Panc1 (cell line): ENCODE results near the gene CREB1.

Experiments used
- POLR2AphosphoS5 ChIP-seq: IDR thresholded peaks from 2 replicates; pipeline ENCODE4 v1.6.1; 2012; ENCODE audit warnings: mild to moderate bottlenecking, low read depth, low read length, moderate library complexity
- SIN3A ChIP-seq: IDR thresholded peaks from 2 replicates; pipeline ENCODE4 v1.6.1; 2012; ENCODE audit warnings: low read depth, mild to moderate bottlenecking, low read length, moderate library complexity, borderline replicate concordance; ENCODE audit not compliant: insufficient read depth
- TCF7L2 ChIP-seq: IDR thresholded peaks from 2 replicates; pipeline ENCODE4 v1.6.1; 2011; ENCODE audit warnings: mild to moderate bottlenecking, low read depth, low read length, inconsistent platforms
- TF ChIP-seq, protein P1 (sequence below), 2 experiments: IDR thresholded peaks; 2 replicates each; pipeline ENCODE4 v1.6.1; 2011 to 2012; ENCODE audit warnings: low read depth in 2 of 2, control low read depth in 1 of 2, low read length in 1 of 2, mild to moderate bottlenecking in 1 of 2, moderate library complexity in 1 of 2; ENCODE audit not compliant: insufficient read depth in 1 of 2
- TF ChIP-seq, protein P2 (sequence below): fragments of 450-650 bp; IDR thresholded peaks from 2 replicates; pipeline ENCODE4 v1.5.1; 2017; ENCODE audit warnings: mild to moderate bottlenecking

DNA sequence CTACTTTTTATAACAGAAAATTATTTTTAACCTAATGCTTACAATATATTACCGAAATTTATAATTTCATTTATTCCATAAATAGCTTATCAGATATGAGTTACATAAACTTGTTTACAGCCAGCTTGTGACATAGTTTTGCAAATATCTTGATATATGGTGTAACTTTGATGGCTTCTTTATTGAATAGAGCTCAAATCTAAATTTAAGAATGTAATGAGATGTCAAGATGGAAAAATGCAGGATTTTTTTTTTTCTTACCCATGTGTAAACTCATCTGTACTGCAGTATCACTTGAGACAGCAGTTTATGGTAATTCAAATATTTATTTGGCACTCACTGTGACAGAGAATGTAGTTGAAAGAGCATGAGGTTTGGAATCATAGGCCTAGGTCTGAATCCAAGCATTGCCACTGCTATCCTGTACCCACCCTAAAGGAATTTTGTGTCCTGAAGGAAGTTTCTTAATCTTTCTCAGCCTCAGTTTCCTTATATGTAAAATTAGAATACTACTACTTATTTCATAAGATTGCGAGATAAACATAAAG is 3.8 kb downstream of the CREB1 start:
- TF ChIP-seq, protein P1, sequence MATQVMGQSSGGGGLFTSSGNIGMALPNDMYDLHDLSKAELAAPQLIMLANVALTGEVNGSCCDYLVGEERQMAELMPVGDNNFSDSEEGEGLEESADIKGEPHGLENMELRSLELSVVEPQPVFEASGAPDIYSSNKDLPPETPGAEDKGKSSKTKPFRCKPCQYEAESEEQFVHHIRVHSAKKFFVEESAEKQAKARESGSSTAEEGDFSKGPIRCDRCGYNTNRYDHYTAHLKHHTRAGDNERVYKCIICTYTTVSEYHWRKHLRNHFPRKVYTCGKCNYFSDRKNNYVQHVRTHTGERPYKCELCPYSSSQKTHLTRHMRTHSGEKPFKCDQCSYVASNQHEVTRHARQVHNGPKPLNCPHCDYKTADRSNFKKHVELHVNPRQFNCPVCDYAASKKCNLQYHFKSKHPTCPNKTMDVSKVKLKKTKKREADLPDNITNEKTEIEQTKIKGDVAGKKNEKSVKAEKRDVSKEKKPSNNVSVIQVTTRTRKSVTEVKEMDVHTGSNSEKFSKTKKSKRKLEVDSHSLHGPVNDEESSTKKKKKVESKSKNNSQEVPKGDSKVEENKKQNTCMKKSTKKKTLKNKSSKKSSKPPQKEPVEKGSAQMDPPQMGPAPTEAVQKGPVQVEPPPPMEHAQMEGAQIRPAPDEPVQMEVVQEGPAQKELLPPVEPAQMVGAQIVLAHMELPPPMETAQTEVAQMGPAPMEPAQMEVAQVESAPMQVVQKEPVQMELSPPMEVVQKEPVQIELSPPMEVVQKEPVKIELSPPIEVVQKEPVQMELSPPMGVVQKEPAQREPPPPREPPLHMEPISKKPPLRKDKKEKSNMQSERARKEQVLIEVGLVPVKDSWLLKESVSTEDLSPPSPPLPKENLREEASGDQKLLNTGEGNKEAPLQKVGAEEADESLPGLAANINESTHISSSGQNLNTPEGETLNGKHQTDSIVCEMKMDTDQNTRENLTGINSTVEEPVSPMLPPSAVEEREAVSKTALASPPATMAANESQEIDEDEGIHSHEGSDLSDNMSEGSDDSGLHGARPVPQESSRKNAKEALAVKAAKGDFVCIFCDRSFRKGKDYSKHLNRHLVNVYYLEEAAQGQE (IDR thresholded peaks at IDR 0.05; ENCODE audit: insufficient read depth in 1 of 2, low read depth in 2 of 2, low read length in 1 of 2): no peak
- TF ChIP-seq POLR2AphosphoS5: no peak
- TF ChIP-seq, protein P2, sequence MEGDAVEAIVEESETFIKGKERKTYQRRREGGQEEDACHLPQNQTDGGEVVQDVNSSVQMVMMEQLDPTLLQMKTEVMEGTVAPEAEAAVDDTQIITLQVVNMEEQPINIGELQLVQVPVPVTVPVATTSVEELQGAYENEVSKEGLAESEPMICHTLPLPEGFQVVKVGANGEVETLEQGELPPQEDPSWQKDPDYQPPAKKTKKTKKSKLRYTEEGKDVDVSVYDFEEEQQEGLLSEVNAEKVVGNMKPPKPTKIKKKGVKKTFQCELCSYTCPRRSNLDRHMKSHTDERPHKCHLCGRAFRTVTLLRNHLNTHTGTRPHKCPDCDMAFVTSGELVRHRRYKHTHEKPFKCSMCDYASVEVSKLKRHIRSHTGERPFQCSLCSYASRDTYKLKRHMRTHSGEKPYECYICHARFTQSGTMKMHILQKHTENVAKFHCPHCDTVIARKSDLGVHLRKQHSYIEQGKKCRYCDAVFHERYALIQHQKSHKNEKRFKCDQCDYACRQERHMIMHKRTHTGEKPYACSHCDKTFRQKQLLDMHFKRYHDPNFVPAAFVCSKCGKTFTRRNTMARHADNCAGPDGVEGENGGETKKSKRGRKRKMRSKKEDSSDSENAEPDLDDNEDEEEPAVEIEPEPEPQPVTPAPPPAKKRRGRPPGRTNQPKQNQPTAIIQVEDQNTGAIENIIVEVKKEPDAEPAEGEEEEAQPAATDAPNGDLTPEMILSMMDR: no peak
- TF ChIP-seq TCF7L2: no peak
- TF ChIP-seq SIN3A: no peak
